Smooth muscle cell (in vitro differentiated cells): ENCODE results near the gene COMMD4. TPM values are rescaled to one million over a fixed set of nuclear protein-coding genes. Genes with fewer than 3 reads are reported as not detected.

Experiments used
- DNase-seq: peaks from one replicate; lab custom pipeline; 2025; ENCODE audit not compliant: unreplicated experiment; lab: John Stamatoyannopoulos, UW
- H2AFZ ChIP-seq: fragments of 200-600 bp; sonication (generic); 2 replicates; pipeline ENCODE4 v1.6.0; 2016; ENCODE audit warnings: antibody characterized with exemption, low read depth, mild to moderate bottlenecking
- H3F3A ChIP-seq: fragments of 200-600 bp; sonication (generic); 2 replicates; pipeline ENCODE4 v1.6.0; 2017; ENCODE audit warnings: antibody characterized with exemption, low read depth
- H3K27ac ChIP-seq: fragments of 200-600 bp; sonication (generic); 2 replicates; pipeline ENCODE4 v1.5.1; 2016; ENCODE audit warnings: low read depth, mild to moderate bottlenecking
- H3K27me3 ChIP-seq: fragments of 200-600 bp; sonication (generic); 2 replicates; pipeline ENCODE4 v1.6.1; 2016; ENCODE audit warnings: low read depth, mild to moderate bottlenecking
- H3K36me3 ChIP-seq: fragments of 200-600 bp; sonication (generic); 2 replicates; pipeline ENCODE4 v1.5.1; 2016; ENCODE audit warnings: low read depth
- H3K4me1 ChIP-seq: fragments of 200-600 bp; sonication (generic); 2 replicates; pipeline ENCODE4 v1.5.1; 2016; ENCODE audit warnings: low read depth
- H3K4me2 ChIP-seq: fragments of 200-600 bp; sonication (generic); 2 replicates; pipeline ENCODE4 v1.6.0; 2016; ENCODE audit warnings: mild to moderate bottlenecking
- H3K4me3 ChIP-seq: fragments of 200-600 bp; sonication (generic); 2 replicates; pipeline ENCODE4 v1.5.1; 2016; ENCODE audit warnings: mild to moderate bottlenecking
- H3K79me2 ChIP-seq: fragments of 200-600 bp; sonication (generic); 2 replicates; pipeline ENCODE4 v1.6.0; 2016; ENCODE audit warnings: low read depth, mild to moderate bottlenecking
- H3K9ac ChIP-seq: fragments of 200-600 bp; sonication (generic); 2 replicates; pipeline ENCODE4 v1.6.0; 2016; ENCODE audit warnings: low read depth
- H3K9me3 ChIP-seq: fragments of 200-600 bp; sonication (generic); replicated peaks from 2 replicates; pipeline ENCODE4 v1.5.1; 2016; ENCODE audit warnings: low read depth
- H4K20me1 ChIP-seq: fragments of 200-600 bp; sonication (generic); 2 replicates; pipeline ENCODE4 v1.6.0; 2016; ENCODE audit warnings: low read depth
- CTCF ChIP-seq: fragments of 200-600 bp; sonication (generic); IDR thresholded peaks from 2 replicates; pipeline ENCODE4 v1.5.1; 2017; ENCODE audit warnings: borderline replicate concordance, mild to moderate bottlenecking, antibody characterized with exemption; ENCODE audit not compliant: insufficient read depth, poor library complexity, severe bottlenecking
- WGBS: methylation state at CpG from one replicate; pipeline ENCODE4 v1.1.7; 2016; ENCODE audit warnings: low lambda C conversion rate; 5-methylcytosine and 5-hydroxymethylcytosine counted together
- polyA plus RNA-seq: library from polyadenylated mRNA; unstranded; fragments of >200 nt; fragmentation: Nextera tagmentation; extraction: Ambion mirVana; gene quantifications from 2 replicates; pipeline ENCODE4 v1.2.1, GENCODE V29; 2016
- total RNA-seq: library from RNA; depleted of rRNA; stranded (reverse); fragments of >200 nt; gene quantifications from 2 replicates; pipeline ENCODE4 v1.2.3, GENCODE V29; 2014

COMMD4 gene
- total and polyA plus RNA-seq, 2 experiments from 2014 or later, result 48.9 to 67.1 TPM

GRCh38 chr15:75362642-75363249 lies 26.9 kb downstream of the COMMD4 start:
- 95% methylated on average over 7 of the region's 7 CpGs for WGBS
- Histone ChIP-seq H3K27ac (no peak overlapping the region), H3K9me3 (no peaks in the 10 kb centered on the region), H2AFZ (no peak overlapping the region), H3K9ac (no peak overlapping the region), H3K4me1 (no peaks in the 10 kb centered on the region), H4K20me1 (peaks cover 6% of the 10 kb centered on the region), H3F3A (no peaks in the 10 kb centered on the region), H3K27me3 (no peaks in the 10 kb centered on the region), H3K36me3 (no peaks in the 10 kb centered on the region), H3K79me2 (no peaks in the 10 kb centered on the region), H3K4me2 (no peak overlapping the region), H3K4me3 (no peak overlapping the region)
- DNase-seq, result no peak
- TF ChIP-seq CTCF, result no peak

DNA sequence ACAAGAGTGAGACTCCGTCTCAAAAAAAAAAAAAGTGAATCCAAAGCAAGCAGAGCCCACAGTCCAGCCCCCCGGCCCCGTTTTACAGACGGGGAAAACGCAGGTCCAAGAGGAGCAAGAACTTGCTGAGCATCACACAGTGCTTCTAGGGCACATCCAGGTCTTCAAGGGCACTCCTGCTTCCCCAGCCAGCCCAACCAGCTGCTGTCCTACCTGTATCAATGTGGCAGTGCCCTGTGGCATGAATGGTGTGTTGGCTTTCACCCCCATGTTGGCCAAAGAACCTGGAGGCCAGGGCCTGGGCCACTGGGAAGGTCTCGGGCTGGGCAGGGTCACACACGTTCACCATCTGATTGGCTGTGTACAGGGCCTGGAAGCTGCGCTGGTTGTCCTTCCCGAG lies 27.9 kb downstream of the COMMD4 start:
- Histone ChIP-seq H3K27ac (no peak overlapping the region), H3K4me1 (no peaks in the 10 kb centered on the region), H4K20me1 (peaks cover 6% of the 10 kb centered on the region), H3K4me3 (no peak overlapping the region), H3K27me3 (no peaks in the 10 kb centered on the region), H2AFZ (no peak overlapping the region), H3F3A (no peaks in the 10 kb centered on the region), H3K79me2 (no peaks in the 10 kb centered on the region), H3K36me3 (no peaks in the 10 kb centered on the region), H3K9ac (no peak overlapping the region), H3K9me3 (no peaks in the 10 kb centered on the region), H3K4me2 (no peak overlapping the region)
- TF ChIP-seq CTCF, result no peak
- no peak for DNase-seq
- 97% methylated on average over 9 of the region's 9 CpGs for WGBS

DNA sequence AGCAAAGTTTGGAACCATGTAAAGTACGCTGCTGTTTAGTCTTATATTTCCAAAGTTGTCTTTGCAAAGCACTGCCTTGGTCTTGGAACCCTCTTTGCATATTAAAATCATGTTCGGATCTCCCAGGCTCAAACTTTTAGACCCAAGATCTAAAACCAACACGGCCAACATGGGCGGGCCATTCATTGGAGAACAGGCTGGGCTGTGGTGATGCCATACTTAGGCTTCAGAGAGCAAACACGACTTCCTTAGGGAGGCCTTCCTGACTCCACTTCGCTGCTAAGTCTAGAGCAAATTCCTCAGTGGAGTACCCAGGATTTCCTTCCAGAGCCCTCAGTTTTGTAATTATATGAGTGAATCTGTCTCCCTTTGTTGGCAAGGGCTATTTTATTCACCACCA lies 29.0 kb downstream of the COMMD4 start:
- no peaks in the 10 kb centered on the region for H3K9me3 ChIP-seq
- H3K4me3 ChIP-seq, result no peak overlapping the region
- no peak for DNase-seq
- H4K20me1 ChIP-seq, result peaks cover 6% of the 10 kb centered on the region
- H3K4me2 ChIP-seq, result no peak overlapping the region
- no peak overlapping the region for H3K9ac ChIP-seq
- H3K36me3 ChIP-seq, result no peaks in the 10 kb centered on the region
- H3K79me2 ChIP-seq, result no peaks in the 10 kb centered on the region
- H3K27me3 ChIP-seq, result no peaks in the 10 kb centered on the region
- TF ChIP-seq CTCF, result no peak
- H3K4me1 ChIP-seq, result peaks cover 8% of the 10 kb centered on the region
- 98% methylated on average over 6 of the region's 6 CpGs for WGBS
- no peak overlapping the region for H3K27ac ChIP-seq
- H2AFZ ChIP-seq, result no peak overlapping the region
- H3F3A ChIP-seq, result peaks cover 2% of the 10 kb centered on the region

DNA sequence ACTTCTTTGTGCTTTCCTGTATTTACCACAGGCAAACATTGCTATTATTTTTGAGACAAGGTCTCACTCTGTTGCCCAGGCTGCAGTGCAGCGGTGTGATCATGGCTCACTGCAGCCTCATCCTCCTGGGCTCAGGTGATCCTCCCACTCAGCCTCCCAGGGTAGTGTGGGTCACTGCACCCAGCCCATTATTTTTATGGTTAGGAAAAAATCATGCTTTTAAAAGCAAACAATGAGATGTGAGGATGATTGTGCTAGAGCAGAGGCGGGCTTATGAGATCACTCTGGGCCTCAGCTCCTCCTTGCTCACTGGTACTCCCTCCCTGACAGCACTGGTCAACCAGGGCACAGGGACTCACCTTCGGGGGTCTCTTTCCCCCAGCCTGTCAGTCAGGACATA lies 30.3 kb downstream of the COMMD4 start:
- Histone ChIP-seq H3K9ac (no peak overlapping the region), H3K36me3 (no peaks in the 10 kb centered on the region)
- 97% methylated on average over 3 of the region's 3 CpGs for WGBS

More for the DNA sequence above, 30.3 kb downstream of the COMMD4 start:
- H3K4me2 ChIP-seq, result no peak overlapping the region
- peaks cover 4% of the 10 kb centered on the region for H3F3A ChIP-seq
- H3K27ac ChIP-seq, result no peak overlapping the region
- peaks cover 9% of the 10 kb centered on the region for H3K4me1 ChIP-seq
- no peaks in the 10 kb centered on the region for H3K27me3 ChIP-seq
- no peaks in the 10 kb centered on the region for H3K9me3 ChIP-seq
- no peak overlapping the region for H3K4me3 ChIP-seq
- no peak for TF ChIP-seq CTCF
- no peaks in the 10 kb centered on the region for H3K79me2 ChIP-seq
- peaks cover 6% of the 10 kb centered on the region for H4K20me1 ChIP-seq
- no peak overlapping the region for H2AFZ ChIP-seq
- no peak for DNase-seq
